GM12878 (cell line): ENCODE data around the gene INIP. TPM values are rescaled to one million over a fixed set of nuclear protein-coding genes. Genes with fewer than 3 reads are reported as not detected.

ENCODE experiments used
- ATAC-seq: fragments of 200-7000 bp; cut with Tn5 transposase; 3 replicates; pipeline ENCODE4 v1.9.1; 2020; ENCODE audit warnings: mild to moderate bottlenecking, moderate library complexity
- BruUV-seq: library from RNA; stranded (reverse); fragments of 400-500 nt; replicated peaks from 2 replicates; lab custom pipeline; 2021; lab: Mats Ljungman, UMichigan
- CTCF ChIA-PET: fragments of 300-600 bp; sonication (Branson Sonifier 250); formaldehyde crosslinking; extraction: SDS; loops from one replicate; lab custom pipeline; 2021; ENCODE audit warnings: inconsistent platforms; lab: Yijun Ruan, JAX
- POLR2A ChIA-PET: fragments of 350-600 bp; formaldehyde crosslinking; extraction: SDS; loops from one replicate; lab custom pipeline; 2021; ENCODE audit warnings: inconsistent platforms; lab: Charles Lee
- RAD21 ChIA-PET: fragments of 300-600 bp; sonication (Branson Sonifier 250); formaldehyde crosslinking; loops from one replicate; lab custom pipeline; 2023; ENCODE audit warnings: antibody characterized with exemption; ENCODE audit not compliant: unreplicated experiment; lab: Charles Lee
- SMC1A ChIA-PET: fragments of 300-600 bp; sonication (Branson Sonifier 250); formaldehyde crosslinking; loops from one replicate; lab custom pipeline; 2023; ENCODE audit not compliant: unreplicated experiment, uncharacterized antibody; lab: Charles Lee
- DNase-seq: peaks from one replicate; pipeline ENCODE4 v3.0.0-alpha.2; 2011; ENCODE audit warnings: low read depth, low spot score
- FAIRE-seq: peaks from 3 replicates; lab custom pipeline; 2011; peaks lifted over from hg19 to GRCh38; lab: Jason Lieb, UNC
- H2AFZ ChIP-seq: 2 replicates; pipeline ENCODE4 v1.6.0; 2011; ENCODE audit warnings: low read depth, low read length, control low read depth; ENCODE audit not compliant: control insufficient read depth
- H3K27ac ChIP-seq: 2 replicates; pipeline ENCODE4 v1.5.1; 2011; ENCODE audit warnings: control low read depth; ENCODE audit not compliant: control insufficient read depth, insufficient read depth
- H3K27me3 ChIP-seq, 2 experiments: replicated peaks in 1 of 2; 2 replicates each; pipeline versions ENCODE4 v1.6.0 to v1.6.1; 2011; ENCODE audit warnings: low read length in 1 of 2; ENCODE audit not compliant: control insufficient read depth in 2 of 2, insufficient read depth in 2 of 2
- H3K36me3 ChIP-seq, 2 experiments: 2 replicates each; pipeline ENCODE4 v1.5.1; 2011; ENCODE audit warnings: low read length in 1 of 2; ENCODE audit not compliant: control insufficient read depth in 2 of 2, insufficient read depth in 2 of 2
- H3K4me1 ChIP-seq: 2 replicates; pipeline ENCODE4 v1.6.1; 2011; ENCODE audit warnings: mild to moderate bottlenecking, low read length, moderate library complexity, mixed read lengths; ENCODE audit not compliant: control insufficient read depth, insufficient read depth
- H3K4me2 ChIP-seq: 2 replicates; pipeline ENCODE4 v1.6.0; 2011; ENCODE audit warnings: control low read depth; ENCODE audit not compliant: control insufficient read depth, insufficient read depth
- H3K4me3 ChIP-seq: fragments of 200-600 bp; sonication (generic); 2 replicates; pipeline ENCODE4 v1.5.1; 2016
- H3K79me2 ChIP-seq: 2 replicates; pipeline ENCODE4 v1.6.0; 2011; ENCODE audit warnings: low read length; ENCODE audit not compliant: control insufficient read depth, insufficient read depth
- H3K9ac ChIP-seq: 2 replicates; pipeline ENCODE4 v1.8.0; 2011; ENCODE audit warnings: low read length, control low read depth, mixed read lengths; ENCODE audit not compliant: control insufficient read depth, insufficient read depth
- H3K9me3 ChIP-seq: replicated peaks from 3 replicates; pipeline ENCODE4 v1.5.1; 2011; ENCODE audit warnings: mild to moderate bottlenecking, low read length; ENCODE audit not compliant: control insufficient read depth, insufficient read depth
- H4K20me1 ChIP-seq: 2 replicates; pipeline ENCODE4 v1.6.0; 2011; ENCODE audit not compliant: control insufficient read depth, insufficient read depth
- BRCA1 ChIP-seq: IDR thresholded peaks from 2 replicates; pipeline ENCODE4 v1.6.1; 2011; ENCODE audit warnings: low read depth, low read length, improper control_type of control experiment
- DPF2 ChIP-seq: fragments of 450-650 bp; IDR thresholded peaks from 2 replicates; pipeline ENCODE4 v1.6.1; 2017; ENCODE audit warnings: mild to moderate bottlenecking
- EZH2 ChIP-seq: IDR thresholded peaks from 2 replicates; pipeline ENCODE4 v1.6.1; 2012; ENCODE audit warnings: low read depth, mild to moderate bottlenecking, control low read depth, inconsistent platforms, low read length, borderline replicate concordance; ENCODE audit not compliant: control insufficient read depth
- FOS ChIP-seq: IDR thresholded peaks from 3 replicates; pipeline ENCODE4 v1.6.1; 2011; ENCODE audit warnings: borderline replicate concordance; ENCODE audit not compliant: insufficient read length; ENCODE audit errors: extremely low read depth
- GATAD2B ChIP-seq: fragments of 450-650 bp; conservative IDR thresholded peaks from 2 replicates; pipeline ENCODE4 v1.6.1; 2017; ENCODE audit warnings: low read depth, mild to moderate bottlenecking, moderate library complexity
- IKZF1 ChIP-seq: fragments of 450-650 bp; conservative IDR thresholded peaks from 2 replicates; pipeline ENCODE4 v1.6.1; 2017; ENCODE audit warnings: antibody characterized with exemption, mild to moderate bottlenecking
- NR2F1 ChIP-seq: fragments of 450-650 bp; conservative IDR thresholded peaks from 2 replicates; pipeline ENCODE4 v1.6.1; 2017; ENCODE audit warnings: mild to moderate bottlenecking
- RAD51 ChIP-seq: fragments of 450-650 bp; IDR thresholded peaks from 2 replicates; pipeline ENCODE4 v1.6.1; 2016; ENCODE audit warnings: moderate library complexity, mild to moderate bottlenecking, inconsistent platforms
- RUNX3 ChIP-seq: IDR thresholded peaks from 2 replicates; pipeline ENCODE4 v1.6.1; 2012; ENCODE audit warnings: low read length, inconsistent platforms
- TAF1 ChIP-seq: IDR thresholded peaks from 2 replicates; pipeline ENCODE4 v1.6.1; 2011; ENCODE audit warnings: mild to moderate bottlenecking, low read depth, low read length, borderline replicate concordance
- ZNF207 ChIP-seq: fragments of 450-650 bp; IDR thresholded peaks from 2 replicates; pipeline ENCODE4 v1.6.1; 2014; ENCODE audit warnings: antibody characterized with exemption, mild to moderate bottlenecking, borderline replicate concordance
- ZNF384 ChIP-seq: IDR thresholded peaks from 2 replicates; pipeline ENCODE4 v1.6.1; 2012; ENCODE audit warnings: low read depth, mild to moderate bottlenecking, low read length, improper control_type of control experiment, borderline replicate concordance
- WGBS: methylation state at CpG from one replicate; pipeline ENCODE4 v1.1.6; 2016; ENCODE audit warnings: low lambda C conversion rate; ENCODE audit not compliant: insufficient replicate concordance, insufficient coverage; ENCODE audit errors: missing lambda C conversion rate; 5-methylcytosine and 5-hydroxymethylcytosine counted together
- in situ Hi-C: fragments of 300-500 bp; cut with MboI; formaldehyde crosslinking; loops from 9 replicates; pipeline ENCODE4 v1.14.3; 2018; ENCODE audit warnings: mixed read lengths
- intact Hi-C: fragments of 100-400 bp; cut with micrococcal nuclease; formaldehyde crosslinking; loops from one replicate; pipeline ENCODE4 v1.14.2; 2022; ENCODE audit not compliant: unreplicated experiment
- polyA plus RNA-seq, 11 experiments: library from polyadenylated mRNA; depleted of rRNA in 4 of 11; unstranded in 6 of 11; stranded (reverse) in 5 of 11; fragments of >200 nt; fragmentation: Nextera tagmentation in 4 of 11; fragmentation: Illumina TruSeq in 1 of 11; extraction: Ambion mirVana in 4 of 11; extraction: Trizol in 1 of 11; gene quantifications; 1 replicate in 1 of 11; 2 replicates in 10 of 11; pipeline versions ENCODE4 v1.2.1 to v1.2.3, GENCODE V29; 2011 to 2016; ENCODE audit warnings: inconsistent platforms in 2 of 11, missing spikeins in 2 of 11, low read depth in 1 of 11
- total RNA-seq, 4 experiments: library from RNA; depleted of rRNA in 3 of 4; stranded (reverse); fragments of >200 nt in 3 of 4; fragmentation: Illumina TruSeq in 1 of 4; extraction: Trizol in 1 of 4; gene quantifications; 2 replicates each; pipeline versions ENCODE4 v1.2.1 to v1.2.3, GENCODE V29; 2013 to 2021
- TF ChIP-seq, protein P1 (sequence below), 3 experiments: IDR thresholded peaks in 2 of 3; conservative IDR thresholded peaks in 1 of 3; 2 replicates each; pipeline ENCODE4 v1.5.1; 2011; ENCODE audit warnings: low read depth in 3 of 3, low read length in 3 of 3, mild to moderate bottlenecking in 3 of 3, control low read depth in 2 of 3, moderate library complexity in 2 of 3, inconsistent platforms in 1 of 3, mixed read lengths in 1 of 3; ENCODE audit not compliant: control insufficient read depth in 2 of 3, insufficient read depth in 1 of 3; ENCODE audit errors: extremely low read depth in 1 of 3
- TF ChIP-seq, protein P2 (sequence below): fragments of 450-650 bp; conservative IDR thresholded peaks from 2 replicates; pipeline ENCODE4 v1.6.1; 2017; ENCODE audit warnings: mild to moderate bottlenecking, moderate library complexity
- TF ChIP-seq, protein P3 (sequence below): IDR thresholded peaks from 2 replicates; pipeline ENCODE4 v1.6.1; 2011; ENCODE audit warnings: borderline replicate concordance, low read depth, mild to moderate bottlenecking, moderate library complexity, mixed read lengths, low read length; ENCODE audit not compliant: insufficient read depth; ENCODE audit errors: extremely low read length

Gene INIP
- total and polyA plus RNA-seq, 10 of the 15 experiments (the other 5 are each of a cell fraction or from before 2014, with no cell fraction given): 18.9 to 66.5 (median 37.7) TPM

DNA sequence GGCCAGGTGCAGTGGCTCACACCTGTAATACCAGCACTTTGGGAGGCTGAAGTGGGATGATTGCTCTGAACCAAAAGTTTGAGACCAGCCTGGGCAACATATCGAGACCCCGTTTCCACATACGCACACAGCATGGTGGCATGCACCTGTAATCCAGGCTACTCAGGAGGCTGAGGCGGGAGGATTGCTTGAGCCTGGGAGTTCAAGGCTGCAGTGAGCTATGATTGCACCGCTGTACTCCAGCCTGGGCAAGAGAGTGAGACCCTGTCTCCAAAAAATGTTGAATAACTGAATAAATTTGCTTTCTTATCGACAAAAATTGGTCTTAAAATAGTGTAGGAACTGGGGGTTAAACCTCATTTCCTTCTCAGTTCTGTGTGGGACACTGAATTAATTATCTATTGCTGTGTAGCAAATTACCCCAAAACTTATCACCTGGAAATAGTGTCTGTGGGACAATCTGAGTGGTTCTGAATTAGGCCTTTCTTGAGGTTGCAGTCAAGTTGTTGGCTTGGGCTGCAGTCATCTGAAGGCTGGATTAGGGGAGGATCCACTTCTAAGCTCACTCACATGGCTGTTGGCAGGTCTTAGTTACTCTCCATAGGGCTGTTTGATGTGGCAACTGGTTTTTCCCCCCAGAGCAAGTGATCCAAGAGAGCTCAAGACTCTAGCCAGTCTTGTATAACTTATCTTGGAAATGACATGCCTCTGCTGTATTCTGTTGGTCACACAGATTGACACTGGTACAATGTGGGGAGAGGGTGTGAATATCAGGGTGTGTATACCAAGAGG lies 34.6 kb upstream of the INIP start (continued):
- no peak for TF ChIP-seq FOS
- TF ChIP-seq ZNF384: no peak
- TF ChIP-seq, protein P1, sequence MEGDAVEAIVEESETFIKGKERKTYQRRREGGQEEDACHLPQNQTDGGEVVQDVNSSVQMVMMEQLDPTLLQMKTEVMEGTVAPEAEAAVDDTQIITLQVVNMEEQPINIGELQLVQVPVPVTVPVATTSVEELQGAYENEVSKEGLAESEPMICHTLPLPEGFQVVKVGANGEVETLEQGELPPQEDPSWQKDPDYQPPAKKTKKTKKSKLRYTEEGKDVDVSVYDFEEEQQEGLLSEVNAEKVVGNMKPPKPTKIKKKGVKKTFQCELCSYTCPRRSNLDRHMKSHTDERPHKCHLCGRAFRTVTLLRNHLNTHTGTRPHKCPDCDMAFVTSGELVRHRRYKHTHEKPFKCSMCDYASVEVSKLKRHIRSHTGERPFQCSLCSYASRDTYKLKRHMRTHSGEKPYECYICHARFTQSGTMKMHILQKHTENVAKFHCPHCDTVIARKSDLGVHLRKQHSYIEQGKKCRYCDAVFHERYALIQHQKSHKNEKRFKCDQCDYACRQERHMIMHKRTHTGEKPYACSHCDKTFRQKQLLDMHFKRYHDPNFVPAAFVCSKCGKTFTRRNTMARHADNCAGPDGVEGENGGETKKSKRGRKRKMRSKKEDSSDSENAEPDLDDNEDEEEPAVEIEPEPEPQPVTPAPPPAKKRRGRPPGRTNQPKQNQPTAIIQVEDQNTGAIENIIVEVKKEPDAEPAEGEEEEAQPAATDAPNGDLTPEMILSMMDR (IDR thresholded peaks at IDR 0.05 in 2 of 3, conservative IDR thresholded peaks at IDR 0.05 in 1 of 3; ENCODE audit: control insufficient read depth in 2 of 3, extremely low read depth in 1 of 3, insufficient read depth in 1 of 3, low read depth in 3 of 3, low read length in 3 of 3): no peak
- TF ChIP-seq, all 136 proteins: peak for 0

DNA sequence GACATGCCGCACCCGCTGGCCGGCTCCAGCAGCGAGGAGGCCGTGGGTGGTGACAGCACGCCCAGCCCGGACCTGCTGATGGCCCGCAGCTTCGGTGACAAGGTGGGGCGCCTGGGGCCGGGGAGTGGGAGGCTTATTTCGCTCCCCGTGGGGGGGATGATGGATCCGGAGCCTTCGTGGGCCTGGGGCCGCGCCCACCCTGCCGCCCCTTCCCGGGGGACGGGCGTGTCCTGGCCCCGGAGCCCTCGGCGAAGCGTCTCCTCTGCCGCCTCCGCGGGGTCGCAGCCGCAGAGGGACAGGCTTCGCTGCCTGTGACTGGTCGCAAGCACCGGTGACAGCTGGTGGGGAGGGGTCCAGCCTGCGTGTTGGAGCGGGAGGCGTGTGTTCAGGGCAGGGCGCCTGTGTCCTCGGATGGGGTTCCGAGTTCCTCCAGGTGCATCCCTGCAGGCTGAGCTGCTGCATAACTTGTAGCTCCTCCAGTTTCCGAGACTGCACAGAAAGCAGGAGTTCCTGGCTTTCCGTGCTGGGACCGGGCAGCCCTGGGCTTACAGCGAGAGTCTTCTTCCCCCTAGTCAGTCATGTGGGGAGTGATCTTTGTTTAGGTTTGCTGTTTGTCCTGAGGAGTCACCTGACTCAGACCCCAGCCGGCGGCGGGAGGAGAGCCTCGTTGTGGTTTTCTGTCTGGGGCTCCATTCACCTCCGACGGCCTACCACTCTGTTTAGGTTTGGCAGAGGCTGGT lies 33.3 kb upstream of the INIP start:
- no TSS peak for BruUV-seq
- no peaks in the 10 kb centered on the region for H3K79me2 ChIP-seq
- POLR2A ChIA-PET: no interaction called here
- intact Hi-C loops (no loop called here), in situ Hi-C loops (no loop called here)
- peaks cover 5% of the 10 kb centered on the region for H4K20me1 ChIP-seq
- H3K4me2 ChIP-seq: peak overlapping the region; percentile 99
- SMC1A ChIA-PET: interaction anchor here (1.0 kb wide), 1 partner anchor 68 kb away, joined by 3 read pairs; no protein-coding TSS in a partner anchor
- peaks cover 0 to 2% of the 10 kb centered on the region in 2 experiments; a peak in 1 of 4 replicates for H3K27me3 ChIP-seq
- RAD21 ChIA-PET: interaction anchor here (1.0 kb wide), 1 partner anchor 372 kb away, joined by 3 read pairs; the partner anchor contains the start of gene HSDL2
- peak; percentile 43 for ATAC-seq
- 3% methylated on average over 44 of the region's 49 CpGs for WGBS
- H3K9ac ChIP-seq: peak overlapping the region; percentile 58; the same call in 1 of the 2 replicates
- no peaks in the 10 kb centered on the region for H3K36me3 ChIP-seq
- peak; percentile 38 for FAIRE-seq
- no peak for DNase-seq
- peak overlapping the region; percentile 84 for H2AFZ ChIP-seq
- H3K27ac ChIP-seq: 0 out of 2 replicates have a peak overlapping the region, but pooled peaks have one; percentile 3
- CTCF ChIA-PET: interaction anchor here (0.7 kb wide), 1 partner anchor 259 kb away, joined by 3 read pairs; no protein-coding TSS in a partner anchor
- peak overlapping the region; percentile 70 for H3K4me3 ChIP-seq
- no peaks in the 10 kb centered on the region for H3K9me3 ChIP-seq
- peaks cover 26% of the 10 kb centered on the region for H3K4me1 ChIP-seq
- TF ChIP-seq IKZF1: 0 out of 2 replicates have a peak, but pooled peaks have one; percentile 5
- TF ChIP-seq RUNX3: peak; percentile 78
- TF ChIP-seq DPF2: 0 out of 2 replicates have a peak, but pooled peaks have one; percentile 36
- no peak for TF ChIP-seq BRCA1
- TF ChIP-seq, protein P2, sequence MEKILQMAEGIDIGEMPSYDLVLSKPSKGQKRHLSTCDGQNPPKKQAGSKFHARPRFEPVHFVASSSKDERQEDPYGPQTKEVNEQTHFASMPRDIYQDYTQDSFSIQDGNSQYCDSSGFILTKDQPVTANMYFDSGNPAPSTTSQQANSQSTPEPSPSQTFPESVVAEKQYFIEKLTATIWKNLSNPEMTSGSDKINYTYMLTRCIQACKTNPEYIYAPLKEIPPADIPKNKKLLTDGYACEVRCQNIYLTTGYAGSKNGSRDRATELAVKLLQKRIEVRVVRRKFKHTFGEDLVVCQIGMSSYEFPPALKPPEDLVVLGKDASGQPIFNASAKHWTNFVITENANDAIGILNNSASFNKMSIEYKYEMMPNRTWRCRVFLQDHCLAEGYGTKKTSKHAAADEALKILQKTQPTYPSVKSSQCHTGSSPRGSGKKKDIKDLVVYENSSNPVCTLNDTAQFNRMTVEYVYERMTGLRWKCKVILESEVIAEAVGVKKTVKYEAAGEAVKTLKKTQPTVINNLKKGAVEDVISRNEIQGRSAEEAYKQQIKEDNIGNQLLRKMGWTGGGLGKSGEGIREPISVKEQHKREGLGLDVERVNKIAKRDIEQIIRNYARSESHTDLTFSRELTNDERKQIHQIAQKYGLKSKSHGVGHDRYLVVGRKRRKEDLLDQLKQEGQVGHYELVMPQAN: 0 out of 2 replicates have a peak, but pooled peaks have one; percentile 20
- no peak for TF ChIP-seq ZNF207
- peak; percentile 64 for TF ChIP-seq RAD51
- peak; percentile 41; the same call in 1 of the 2 replicates for TF ChIP-seq GATAD2B
- TF ChIP-seq, protein P3, sequence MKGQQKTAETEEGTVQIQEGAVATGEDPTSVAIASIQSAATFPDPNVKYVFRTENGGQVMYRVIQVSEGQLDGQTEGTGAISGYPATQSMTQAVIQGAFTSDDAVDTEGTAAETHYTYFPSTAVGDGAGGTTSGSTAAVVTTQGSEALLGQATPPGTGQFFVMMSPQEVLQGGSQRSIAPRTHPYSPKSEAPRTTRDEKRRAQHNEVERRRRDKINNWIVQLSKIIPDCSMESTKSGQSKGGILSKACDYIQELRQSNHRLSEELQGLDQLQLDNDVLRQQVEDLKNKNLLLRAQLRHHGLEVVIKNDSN: peak; percentile 53
- no peak for TF ChIP-seq EZH2
- 0 out of 2 replicates have a peak, but pooled peaks have one; percentile 36 for TF ChIP-seq NR2F1
- TF ChIP-seq TAF1: no peak
